Ascending aorta (tissue), 2 donors: ENCODE data around the gene HSD17B4. TPM values are rescaled to one million over a fixed set of nuclear protein-coding genes. Genes with fewer than 3 reads are reported as not detected.

Experiments used
- DNase-seq, 2 donors: peaks; one replicate each; pipeline ENCODE4 v3.0.0-alpha.2; 2019; ENCODE audit warnings: low spot score in 2 of 2
- H3K27ac ChIP-seq, 2 donors: fragments of 200-600 bp; sonication (generic); one replicate each; pipeline ENCODE4 v1.5.1; 2016 to 2017; ENCODE audit warnings: mild to moderate bottlenecking in 1 of 2
- H3K27me3 ChIP-seq: fragments of 200-600 bp; sonication (generic); one replicate; pipeline ENCODE4 v1.5.1; 2017
- H3K36me3 ChIP-seq, 2 donors: fragments of 200-600 bp; sonication (generic); one replicate each; pipeline ENCODE4 v1.5.1; 2016
- H3K4me1 ChIP-seq, 2 donors: fragments of 200-600 bp; sonication (generic); one replicate each; pipeline ENCODE4 v1.5.1; 2016 to 2017; ENCODE audit warnings: mild to moderate bottlenecking in 1 of 2
- H3K4me3 ChIP-seq, 2 donors: fragments of 200-600 bp; sonication (generic); one replicate each; pipeline ENCODE4 v1.5.1; 2016 to 2017; ENCODE audit warnings: mild to moderate bottlenecking in 1 of 2
- H3K9me3 ChIP-seq, 2 donors: fragments of 200-600 bp; sonication (generic); one replicate each; pipeline ENCODE4 v1.5.1; 2016
- intact Hi-C: fragments of 100-400 bp; cut with DNase I; formaldehyde crosslinking; loops from one replicate; pipeline ENCODE4 v1.15.1; 2023
- total RNA-seq: library from RNA; depleted of rRNA; stranded (reverse); fragments of >200 nt; gene quantifications from one replicate; pipeline ENCODE4 v1.1.0, GENCODE V29; 2016
- TF ChIP-seq, protein P1 (sequence below), 3 experiments: fragments of 200-600 bp in 2 of 3; fragments of 450-650 bp in 1 of 3; sonication (generic) in 2 of 3; IDR thresholded peaks; one replicate each; pipeline ENCODE4 v1.5.1; 2016 to 2019; ENCODE audit warnings: antibody characterized with exemption in 3 of 3, mild to moderate bottlenecking in 1 of 3, moderate library complexity in 1 of 3

HSD17B4 gene, protein sequence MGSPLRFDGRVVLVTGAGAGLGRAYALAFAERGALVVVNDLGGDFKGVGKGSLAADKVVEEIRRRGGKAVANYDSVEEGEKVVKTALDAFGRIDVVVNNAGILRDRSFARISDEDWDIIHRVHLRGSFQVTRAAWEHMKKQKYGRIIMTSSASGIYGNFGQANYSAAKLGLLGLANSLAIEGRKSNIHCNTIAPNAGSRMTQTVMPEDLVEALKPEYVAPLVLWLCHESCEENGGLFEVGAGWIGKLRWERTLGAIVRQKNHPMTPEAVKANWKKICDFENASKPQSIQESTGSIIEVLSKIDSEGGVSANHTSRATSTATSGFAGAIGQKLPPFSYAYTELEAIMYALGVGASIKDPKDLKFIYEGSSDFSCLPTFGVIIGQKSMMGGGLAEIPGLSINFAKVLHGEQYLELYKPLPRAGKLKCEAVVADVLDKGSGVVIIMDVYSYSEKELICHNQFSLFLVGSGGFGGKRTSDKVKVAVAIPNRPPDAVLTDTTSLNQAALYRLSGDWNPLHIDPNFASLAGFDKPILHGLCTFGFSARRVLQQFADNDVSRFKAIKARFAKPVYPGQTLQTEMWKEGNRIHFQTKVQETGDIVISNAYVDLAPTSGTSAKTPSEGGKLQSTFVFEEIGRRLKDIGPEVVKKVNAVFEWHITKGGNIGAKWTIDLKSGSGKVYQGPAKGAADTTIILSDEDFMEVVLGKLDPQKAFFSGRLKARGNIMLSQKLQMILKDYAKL
- total RNA-seq = 65.0 TPM

DNA sequence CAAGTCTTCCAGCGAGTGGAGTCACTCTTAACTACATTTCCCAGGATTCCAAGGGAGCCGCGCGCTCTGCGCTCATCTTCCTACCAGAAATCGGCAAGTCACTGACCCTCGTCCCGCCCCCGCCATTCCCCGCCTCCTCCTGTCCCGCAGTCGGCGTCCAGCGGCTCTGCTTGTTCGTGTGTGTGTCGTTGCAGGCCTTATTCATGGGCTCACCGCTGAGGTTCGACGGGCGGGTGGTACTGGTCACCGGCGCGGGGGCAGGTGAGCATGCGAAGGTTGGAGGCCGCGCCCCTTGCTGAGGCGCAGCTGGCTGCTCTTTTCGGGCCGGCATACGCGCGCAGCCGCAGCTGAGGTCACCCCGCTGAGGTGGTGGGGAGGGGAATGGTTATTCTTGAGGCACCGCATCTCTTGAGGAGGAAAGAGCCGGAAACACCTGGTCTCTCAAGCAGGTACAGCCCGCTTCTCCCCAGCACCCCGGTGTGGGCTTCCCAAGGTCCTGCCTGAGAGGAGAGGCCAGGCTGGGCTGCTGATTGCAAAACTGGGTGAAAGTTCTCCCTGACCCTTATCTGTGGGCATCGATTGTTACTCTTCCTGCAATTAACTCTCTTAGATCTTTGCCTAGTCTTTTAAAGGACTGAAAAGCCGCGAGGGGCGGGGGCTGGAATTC lies at the start of gene HSD17B4:
Gene HSD17B4 (plus strand): TSS at position 125 of the 667 bp plus-strand sequence. CDS start 79 bp downstream, at position 204.
- Histone ChIP-seq H3K27ac (peak within 1 kb of the TSS; percentile 77 to 91), H3K27me3 (no peaks in the 10 kb centered on the region), H3K9me3 (no peaks in the 10 kb centered on the region), H3K36me3 (no peaks in the 10 kb centered on the region), H3K4me1 (peaks cover 0 to 12% of the 10 kb centered on the region in 2 donors), H3K4me3 (peak within 1 kb of the TSS; percentile 82 to 92)
- intact Hi-C loops = loop anchor here (2.0 kb wide), 1 partner anchor 382 kb away; the partner anchor contains the start of gene DMXL1
- peak; percentile 54 to 95 for DNase-seq
- TF ChIP-seq, protein P1, sequence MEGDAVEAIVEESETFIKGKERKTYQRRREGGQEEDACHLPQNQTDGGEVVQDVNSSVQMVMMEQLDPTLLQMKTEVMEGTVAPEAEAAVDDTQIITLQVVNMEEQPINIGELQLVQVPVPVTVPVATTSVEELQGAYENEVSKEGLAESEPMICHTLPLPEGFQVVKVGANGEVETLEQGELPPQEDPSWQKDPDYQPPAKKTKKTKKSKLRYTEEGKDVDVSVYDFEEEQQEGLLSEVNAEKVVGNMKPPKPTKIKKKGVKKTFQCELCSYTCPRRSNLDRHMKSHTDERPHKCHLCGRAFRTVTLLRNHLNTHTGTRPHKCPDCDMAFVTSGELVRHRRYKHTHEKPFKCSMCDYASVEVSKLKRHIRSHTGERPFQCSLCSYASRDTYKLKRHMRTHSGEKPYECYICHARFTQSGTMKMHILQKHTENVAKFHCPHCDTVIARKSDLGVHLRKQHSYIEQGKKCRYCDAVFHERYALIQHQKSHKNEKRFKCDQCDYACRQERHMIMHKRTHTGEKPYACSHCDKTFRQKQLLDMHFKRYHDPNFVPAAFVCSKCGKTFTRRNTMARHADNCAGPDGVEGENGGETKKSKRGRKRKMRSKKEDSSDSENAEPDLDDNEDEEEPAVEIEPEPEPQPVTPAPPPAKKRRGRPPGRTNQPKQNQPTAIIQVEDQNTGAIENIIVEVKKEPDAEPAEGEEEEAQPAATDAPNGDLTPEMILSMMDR (IDR thresholded peaks at IDR 0.05) = no peak

DNA sequence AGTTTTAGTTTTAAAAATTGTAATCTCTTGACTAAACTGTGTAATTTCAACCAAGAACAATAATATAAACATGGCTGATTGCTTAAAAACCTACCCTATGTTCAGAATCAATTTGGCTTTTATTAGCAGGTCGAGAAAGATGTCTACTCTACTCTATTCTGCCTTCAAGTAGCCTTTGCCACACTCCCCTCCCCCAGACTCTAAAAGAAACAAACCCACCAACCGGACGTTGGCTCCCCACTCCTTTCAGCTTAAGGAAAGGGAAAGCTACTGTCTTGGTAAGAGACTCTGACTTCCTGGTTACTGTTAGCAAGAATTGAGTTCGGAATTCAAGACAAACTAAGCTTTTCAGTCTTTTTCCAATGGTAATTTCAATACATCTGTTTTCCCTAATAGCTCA lies 49.7 kb upstream of the HSD17B4 start:
- Histone ChIP-seq H3K9me3 (no peaks in the 10 kb centered on the region), H3K36me3 (no peaks in the 10 kb centered on the region), H3K27ac (no peak overlapping the region), H3K27me3 (no peaks in the 10 kb centered on the region), H3K4me3 (no peak overlapping the region), H3K4me1 (peaks cover 0 to 1% of the 10 kb centered on the region in 2 donors)
- TF ChIP-seq, protein P1 (IDR thresholded peaks at IDR 0.05) = no peak
- no peak for DNase-seq
- intact Hi-C loops = no loop called here

DNA sequence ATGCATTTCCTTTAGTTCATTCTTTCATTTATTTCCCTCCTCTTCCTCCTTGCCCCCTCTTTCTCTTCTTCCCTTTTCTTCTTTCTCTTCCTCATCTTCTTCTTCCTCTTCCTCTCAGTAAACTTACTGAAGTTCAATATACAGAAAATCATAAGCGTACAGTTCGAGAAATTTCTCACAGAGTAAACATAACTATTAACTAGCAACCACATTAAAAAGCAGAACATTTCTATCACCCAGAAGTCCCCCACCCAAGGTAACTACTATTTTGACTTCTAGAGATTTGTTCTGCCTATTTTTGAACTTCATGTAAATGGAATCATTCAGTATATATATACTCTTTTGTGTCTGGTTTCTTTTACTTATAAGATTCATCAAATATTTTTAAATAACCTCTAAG lies 48.3 kb upstream of the HSD17B4 start:
- H3K4me3 ChIP-seq = no peak overlapping the region
- no peaks in the 10 kb centered on the region for H3K27me3 ChIP-seq
- H3K4me1 ChIP-seq = no peaks in the 10 kb centered on the region
- no peak for DNase-seq
- no peaks in the 10 kb centered on the region for H3K9me3 ChIP-seq
- TF ChIP-seq, protein P1 (IDR thresholded peaks at IDR 0.05) = no peak
- H3K27ac ChIP-seq = no peak overlapping the region
- no peaks in the 10 kb centered on the region for H3K36me3 ChIP-seq
- intact Hi-C loops = no loop called here

DNA sequence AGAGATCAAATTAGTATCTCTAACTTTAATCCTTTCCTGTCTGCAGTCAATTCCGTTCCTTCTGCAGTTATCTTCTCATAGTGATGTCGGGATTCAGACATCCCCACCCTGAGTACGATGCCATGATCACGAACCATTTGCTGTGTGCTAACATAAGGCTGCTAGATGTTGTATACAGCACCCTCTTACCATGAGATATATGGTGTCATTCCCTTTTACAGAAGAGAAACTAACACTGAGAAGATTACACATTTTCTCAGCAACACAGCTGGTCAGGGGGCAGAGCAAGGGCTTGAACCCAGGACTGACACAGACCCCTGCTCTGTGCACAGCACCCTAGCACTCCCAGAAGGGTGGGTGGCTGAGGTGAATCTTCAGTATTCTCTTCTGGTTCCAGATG lies 46.9 kb upstream of the HSD17B4 start:
- Histone ChIP-seq H3K27me3 (no peaks in the 10 kb centered on the region), H3K4me3 (no peak overlapping the region), H3K27ac (no peak overlapping the region), H3K9me3 (no peaks in the 10 kb centered on the region), H3K36me3 (no peaks in the 10 kb centered on the region), H3K4me1 (no peaks in the 10 kb centered on the region)
- TF ChIP-seq, protein P1 (IDR thresholded peaks at IDR 0.05) = no peak
- intact Hi-C loops = no loop called here
- no peak for DNase-seq

DNA sequence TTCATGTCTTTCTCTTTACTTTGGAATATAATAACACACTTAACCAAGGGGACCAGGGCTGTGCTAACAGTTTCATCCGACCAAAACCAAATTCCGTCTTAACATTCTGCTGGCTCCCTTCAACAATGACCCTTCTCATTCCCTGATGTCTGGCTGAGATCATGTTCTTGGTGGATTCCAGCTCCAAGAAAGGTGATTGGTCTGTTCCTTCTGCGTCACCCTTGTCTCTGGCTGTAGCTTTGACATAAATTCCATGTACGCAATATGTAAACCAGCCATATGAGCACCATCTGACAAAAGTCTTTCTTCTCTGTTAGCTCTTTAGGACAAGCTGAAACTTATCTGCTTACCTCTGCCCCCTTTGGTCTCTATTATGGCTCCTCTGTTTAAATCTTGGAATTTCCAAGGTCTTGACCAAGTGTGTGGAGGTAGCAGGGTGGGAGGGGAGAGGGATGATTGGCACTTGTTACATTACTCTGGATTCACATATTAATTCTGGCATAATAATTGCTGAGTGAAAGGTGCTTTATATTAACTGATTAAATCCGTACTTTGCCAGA lies 45.7 kb upstream of the HSD17B4 start:
- Histone ChIP-seq H3K27me3 (no peaks in the 10 kb centered on the region), H3K4me3 (no peak overlapping the region), H3K27ac (no peak overlapping the region), H3K36me3 (no peaks in the 10 kb centered on the region), H3K9me3 (no peaks in the 10 kb centered on the region), H3K4me1 (no peaks in the 10 kb centered on the region)
- intact Hi-C loops = no loop called here
- TF ChIP-seq, protein P1 (IDR thresholded peaks at IDR 0.05) = no peak
- DNase-seq = no peak
